ENCODE data around the gene CALCOCO1.

DNA sequence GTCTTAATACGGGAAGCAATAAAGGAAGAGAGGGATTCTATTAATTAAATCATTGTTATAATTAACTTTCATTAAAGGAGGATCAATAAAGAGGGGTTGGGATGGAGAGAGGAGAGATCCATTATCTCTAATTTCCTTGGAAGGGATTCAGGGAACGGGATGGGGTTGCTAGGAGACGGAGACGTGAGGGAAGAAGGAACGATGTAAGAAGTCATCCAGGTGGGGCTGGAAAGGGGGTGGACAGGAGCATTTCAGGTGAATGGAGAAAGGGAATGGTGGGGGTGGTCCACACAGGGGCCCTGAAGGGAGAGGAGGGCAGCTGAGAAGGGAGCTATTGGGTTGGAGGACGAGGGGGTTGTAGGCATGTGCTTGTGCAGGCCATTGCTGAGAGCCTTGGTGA lies 17.2 kb downstream of the CALCOCO1 start:
- TF ChIP-seq CTCF (IDR thresholded peaks at IDR 0.05; ENCODE audit: poor library complexity, severe bottlenecking) (no peak), EP300 (conservative IDR thresholded peaks at IDR 0.05; ENCODE audit: poor library complexity, severe bottlenecking) (peak; percentile 33), EZH2 (IDR thresholded peaks at IDR 0.05; ENCODE audit: borderline replicate concordance, insufficient read depth, low read length, poor library complexity, severe bottlenecking) (no peak), TAF1 (IDR thresholded peaks at IDR 0.05; ENCODE audit: low read depth) (no peak), POLR2AphosphoS5 (IDR thresholded peaks at IDR 0.05) (peak; percentile 28), RAD21 (conservative IDR thresholded peaks at IDR 0.05) (no peak), MXI1 (conservative IDR thresholded peaks at IDR 0.05; ENCODE audit: poor library complexity, severe bottlenecking) (no peak), SMC3 (conservative IDR thresholded peaks at IDR 0.05; ENCODE audit: poor library complexity) (no peak)
- TF ChIP-seq, protein P1, sequence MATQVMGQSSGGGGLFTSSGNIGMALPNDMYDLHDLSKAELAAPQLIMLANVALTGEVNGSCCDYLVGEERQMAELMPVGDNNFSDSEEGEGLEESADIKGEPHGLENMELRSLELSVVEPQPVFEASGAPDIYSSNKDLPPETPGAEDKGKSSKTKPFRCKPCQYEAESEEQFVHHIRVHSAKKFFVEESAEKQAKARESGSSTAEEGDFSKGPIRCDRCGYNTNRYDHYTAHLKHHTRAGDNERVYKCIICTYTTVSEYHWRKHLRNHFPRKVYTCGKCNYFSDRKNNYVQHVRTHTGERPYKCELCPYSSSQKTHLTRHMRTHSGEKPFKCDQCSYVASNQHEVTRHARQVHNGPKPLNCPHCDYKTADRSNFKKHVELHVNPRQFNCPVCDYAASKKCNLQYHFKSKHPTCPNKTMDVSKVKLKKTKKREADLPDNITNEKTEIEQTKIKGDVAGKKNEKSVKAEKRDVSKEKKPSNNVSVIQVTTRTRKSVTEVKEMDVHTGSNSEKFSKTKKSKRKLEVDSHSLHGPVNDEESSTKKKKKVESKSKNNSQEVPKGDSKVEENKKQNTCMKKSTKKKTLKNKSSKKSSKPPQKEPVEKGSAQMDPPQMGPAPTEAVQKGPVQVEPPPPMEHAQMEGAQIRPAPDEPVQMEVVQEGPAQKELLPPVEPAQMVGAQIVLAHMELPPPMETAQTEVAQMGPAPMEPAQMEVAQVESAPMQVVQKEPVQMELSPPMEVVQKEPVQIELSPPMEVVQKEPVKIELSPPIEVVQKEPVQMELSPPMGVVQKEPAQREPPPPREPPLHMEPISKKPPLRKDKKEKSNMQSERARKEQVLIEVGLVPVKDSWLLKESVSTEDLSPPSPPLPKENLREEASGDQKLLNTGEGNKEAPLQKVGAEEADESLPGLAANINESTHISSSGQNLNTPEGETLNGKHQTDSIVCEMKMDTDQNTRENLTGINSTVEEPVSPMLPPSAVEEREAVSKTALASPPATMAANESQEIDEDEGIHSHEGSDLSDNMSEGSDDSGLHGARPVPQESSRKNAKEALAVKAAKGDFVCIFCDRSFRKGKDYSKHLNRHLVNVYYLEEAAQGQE (IDR thresholded peaks at IDR 0.05; ENCODE audit: borderline replicate concordance), result peak; percentile 63

Data from neural cell (in vitro differentiated cells).